Measurements from ENCODE around the gene TIMM10B.

DNA sequence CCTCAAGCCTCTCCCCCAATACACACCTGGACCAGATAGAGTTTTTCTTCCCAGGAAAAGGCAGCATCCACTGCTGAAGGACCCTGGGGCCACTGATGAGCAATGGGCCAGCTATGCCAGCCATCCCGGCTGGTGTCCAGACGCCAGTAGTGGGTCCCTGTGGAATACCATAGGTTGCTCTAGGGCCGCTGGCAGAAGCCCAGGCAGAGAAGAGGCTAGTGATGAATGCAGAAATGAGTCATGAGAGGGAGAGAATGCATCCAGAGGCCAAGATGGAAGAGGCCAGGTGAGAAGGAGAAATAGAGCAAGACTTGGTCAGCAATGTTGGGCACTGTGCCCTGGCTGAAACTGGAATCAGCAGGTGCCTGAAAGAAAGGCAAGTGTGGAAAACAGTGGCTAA, 49.4 kb upstream of the TIMM10B start:
- TF ChIP-seq, protein P1, sequence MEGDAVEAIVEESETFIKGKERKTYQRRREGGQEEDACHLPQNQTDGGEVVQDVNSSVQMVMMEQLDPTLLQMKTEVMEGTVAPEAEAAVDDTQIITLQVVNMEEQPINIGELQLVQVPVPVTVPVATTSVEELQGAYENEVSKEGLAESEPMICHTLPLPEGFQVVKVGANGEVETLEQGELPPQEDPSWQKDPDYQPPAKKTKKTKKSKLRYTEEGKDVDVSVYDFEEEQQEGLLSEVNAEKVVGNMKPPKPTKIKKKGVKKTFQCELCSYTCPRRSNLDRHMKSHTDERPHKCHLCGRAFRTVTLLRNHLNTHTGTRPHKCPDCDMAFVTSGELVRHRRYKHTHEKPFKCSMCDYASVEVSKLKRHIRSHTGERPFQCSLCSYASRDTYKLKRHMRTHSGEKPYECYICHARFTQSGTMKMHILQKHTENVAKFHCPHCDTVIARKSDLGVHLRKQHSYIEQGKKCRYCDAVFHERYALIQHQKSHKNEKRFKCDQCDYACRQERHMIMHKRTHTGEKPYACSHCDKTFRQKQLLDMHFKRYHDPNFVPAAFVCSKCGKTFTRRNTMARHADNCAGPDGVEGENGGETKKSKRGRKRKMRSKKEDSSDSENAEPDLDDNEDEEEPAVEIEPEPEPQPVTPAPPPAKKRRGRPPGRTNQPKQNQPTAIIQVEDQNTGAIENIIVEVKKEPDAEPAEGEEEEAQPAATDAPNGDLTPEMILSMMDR (IDR thresholded peaks at IDR 0.05; ENCODE audit: insufficient read depth, low read length): no peak
- no peak for TF ChIP-seq POLR2AphosphoS5 (IDR thresholded peaks at IDR 0.05; ENCODE audit: low read depth)
- TF ChIP-seq GABPA (IDR thresholded peaks at IDR 0.05; ENCODE audit: low read depth): no peak
